ENCODE measurements around the gene IDH3B.

The IDH3B gene

GRCh38 chr20:2610941-2611720, 52.9 kb downstream of the IDH3B start:
- no peak for DNase-seq (ENCODE audit: low read depth, low spot score)
- Histone ChIP-seq H3K36me3 (ENCODE audit: insufficient read depth, low read length) (no peaks in the 10 kb centered on the region), H3K9me3 (ENCODE audit: low read depth, low read length) (no peaks in the 10 kb centered on the region), H3K27ac (no peak overlapping the region), H3K9ac (ENCODE audit: insufficient read length) (no peak overlapping the region), H3K4me3 (no peak overlapping the region)
- TF ChIP-seq POLR2AphosphoS5 (IDR thresholded peaks at IDR 0.05; ENCODE audit: borderline replicate concordance, low read depth, low read length) = no peak
- no peak for TF ChIP-seq EZH2 (IDR thresholded peaks at IDR 0.05)
- TF ChIP-seq FOXP2 (optimal IDR thresholded peaks at IDR 0.05; ENCODE audit: control extremely low read depth, extremely low read length, insufficient read depth) = no peak

- no peak for TF ChIP-seq EZH2 (IDR thresholded peaks at IDR 0.05)
- no peak for TF ChIP-seq POLR2AphosphoS5 (IDR thresholded peaks at IDR 0.05; ENCODE audit: borderline replicate concordance, low read depth, low read length)
- TF ChIP-seq FOXP2 (optimal IDR thresholded peaks at IDR 0.05; ENCODE audit: control extremely low read depth, extremely low read length, insufficient read depth) = no peak
- no peak overlapping the region for H3K9ac ChIP-seq (ENCODE audit: insufficient read length)
- DNase-seq (ENCODE audit: low read depth, low spot score) = no peak
- H3K4me3 ChIP-seq = no peak overlapping the region
- H3K36me3 ChIP-seq (ENCODE audit: insufficient read depth, low read length) = no peaks in the 10 kb centered on the region
- H3K9me3 ChIP-seq (ENCODE audit: low read depth, low read length) = 0 out of 2 replicates have a peak, but pooled peaks cover 5% of the 10 kb centered on the region
- no peak overlapping the region for H3K27ac ChIP-seq
These were observed 53.7 kb downstream of the IDH3B start for GRCh38 chr20:2610326-2610725.
